BJ (cell line): ENCODE measurements around the gene PDGFC. TPM values are rescaled to one million over a fixed set of nuclear protein-coding genes. Genes with fewer than 3 reads are reported as not detected.

Source experiments
- CTCF ChIA-PET: fragments of 350-600 bp; formaldehyde crosslinking; extraction: SDS; loops from one replicate; lab custom pipeline; 2021; ENCODE audit warnings: antibody characterized with exemption, inconsistent platforms; lab: Yijun Ruan, JAX
- POLR2A ChIA-PET: fragments of 300-600 bp; sonication (Branson Sonifier 250); formaldehyde crosslinking; extraction: SDS; loops from one replicate; lab custom pipeline; 2021; ENCODE audit warnings: antibody characterized with exemption; lab: Charles Lee
- DNase-seq: peaks from one replicate; pipeline ENCODE4 v3.0.0-alpha.2; 2011; ENCODE audit warnings: low read depth
- H3K27me3 ChIP-seq: 2 replicates; pipeline ENCODE4 v1.6.0; 2011; ENCODE audit warnings: low read length; ENCODE audit not compliant: control insufficient read depth, insufficient read depth
- H3K36me3 ChIP-seq: 2 replicates; pipeline ENCODE4 v1.5.1; 2011; ENCODE audit warnings: low read length; ENCODE audit not compliant: control insufficient read depth, insufficient read depth
- H3K4me3 ChIP-seq: 2 replicates; pipeline ENCODE4 v1.5.1; 2011; ENCODE audit warnings: low read depth, mild to moderate bottlenecking, control low read depth, low read length
- polyA plus RNA-seq: library from polyadenylated mRNA; depleted of rRNA; stranded (reverse); fragments of >200 nt; gene quantifications from 2 replicates; pipeline ENCODE4 v1.2.3, GENCODE V29; 2011
- TF ChIP-seq, protein P1 (sequence below): IDR thresholded peaks from 2 replicates; pipeline ENCODE4 v1.5.1; 2011; ENCODE audit warnings: low read depth, mild to moderate bottlenecking, control low read depth, inconsistent platforms, low read length, moderate library complexity; ENCODE audit not compliant: insufficient read depth

Gene PDGFC
- polyA plus RNA-seq, 1 experiment: 22.4 TPM

DNA sequence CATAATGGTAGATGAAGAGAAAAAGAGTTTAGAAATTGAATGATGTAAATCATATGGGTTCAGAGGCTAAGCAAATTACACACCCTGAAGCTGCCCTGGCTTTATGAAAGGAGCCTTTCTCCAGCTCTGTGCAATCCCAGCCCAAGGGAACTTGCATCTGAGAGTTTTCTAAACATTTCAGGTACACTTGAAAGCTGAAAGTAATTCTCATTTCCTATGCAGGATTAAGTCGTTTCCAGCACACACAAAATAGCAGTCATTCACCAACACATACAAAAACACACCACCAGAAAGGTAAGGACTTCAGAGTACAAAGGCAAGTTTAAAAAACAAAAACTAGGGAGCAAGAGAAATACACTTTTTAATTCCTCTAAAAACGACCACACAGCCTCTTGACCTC is 1.7 kb downstream of the PDGFC start:
- POLR2A ChIA-PET: no interaction called here
- peak overlapping the region; percentile 75 for H3K4me3 ChIP-seq
- CTCF ChIA-PET: interaction anchor here (0.6 to 5.1 kb wide), 14 partner anchors 10 to 494 kb away, joined by 3 to 47 read pairs (median 4); no protein-coding TSS in a partner anchor
- TF ChIP-seq, protein P1, sequence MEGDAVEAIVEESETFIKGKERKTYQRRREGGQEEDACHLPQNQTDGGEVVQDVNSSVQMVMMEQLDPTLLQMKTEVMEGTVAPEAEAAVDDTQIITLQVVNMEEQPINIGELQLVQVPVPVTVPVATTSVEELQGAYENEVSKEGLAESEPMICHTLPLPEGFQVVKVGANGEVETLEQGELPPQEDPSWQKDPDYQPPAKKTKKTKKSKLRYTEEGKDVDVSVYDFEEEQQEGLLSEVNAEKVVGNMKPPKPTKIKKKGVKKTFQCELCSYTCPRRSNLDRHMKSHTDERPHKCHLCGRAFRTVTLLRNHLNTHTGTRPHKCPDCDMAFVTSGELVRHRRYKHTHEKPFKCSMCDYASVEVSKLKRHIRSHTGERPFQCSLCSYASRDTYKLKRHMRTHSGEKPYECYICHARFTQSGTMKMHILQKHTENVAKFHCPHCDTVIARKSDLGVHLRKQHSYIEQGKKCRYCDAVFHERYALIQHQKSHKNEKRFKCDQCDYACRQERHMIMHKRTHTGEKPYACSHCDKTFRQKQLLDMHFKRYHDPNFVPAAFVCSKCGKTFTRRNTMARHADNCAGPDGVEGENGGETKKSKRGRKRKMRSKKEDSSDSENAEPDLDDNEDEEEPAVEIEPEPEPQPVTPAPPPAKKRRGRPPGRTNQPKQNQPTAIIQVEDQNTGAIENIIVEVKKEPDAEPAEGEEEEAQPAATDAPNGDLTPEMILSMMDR: no peak
- no peaks in the 10 kb centered on the region for H3K36me3 ChIP-seq
- H3K27me3 ChIP-seq: no peaks in the 10 kb centered on the region
- no peak for DNase-seq

DNA sequence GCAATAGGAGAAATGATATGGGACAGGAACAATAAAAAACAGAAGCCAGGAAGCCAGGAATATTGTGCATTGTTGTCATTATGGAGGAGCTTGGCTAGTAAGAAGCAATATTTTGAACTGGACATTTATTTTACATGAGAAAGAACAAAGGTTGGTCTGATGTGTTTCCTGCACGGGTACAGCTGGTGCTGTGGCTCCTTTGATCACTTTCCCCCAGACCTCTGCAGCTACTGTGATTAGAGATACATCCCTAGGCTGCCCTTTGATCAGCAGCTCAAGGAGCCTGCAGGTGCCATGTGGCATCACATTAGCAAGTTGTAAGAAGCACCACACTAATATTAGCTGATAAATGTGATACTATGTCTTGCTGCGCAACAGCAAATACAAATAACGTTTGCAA is 2.5 kb downstream of the PDGFC start:
- H3K36me3 ChIP-seq: no peaks in the 10 kb centered on the region
- ChIA-PET POLR2A (interaction anchor here (0.7 kb wide), 1 partner anchor 35 kb away, joined by 4 read pairs; no protein-coding TSS in a partner anchor), CTCF (interaction anchor here (0.5 to 5.1 kb wide), 19 partner anchors 10 to 675 kb away, joined by 3 to 47 read pairs (median 5); no protein-coding TSS in a partner anchor)
- no peak for DNase-seq
- H3K27me3 ChIP-seq: no peaks in the 10 kb centered on the region
- TF ChIP-seq, protein P1: no peak
- peak overlapping the region; percentile 75 for H3K4me3 ChIP-seq

DNA sequence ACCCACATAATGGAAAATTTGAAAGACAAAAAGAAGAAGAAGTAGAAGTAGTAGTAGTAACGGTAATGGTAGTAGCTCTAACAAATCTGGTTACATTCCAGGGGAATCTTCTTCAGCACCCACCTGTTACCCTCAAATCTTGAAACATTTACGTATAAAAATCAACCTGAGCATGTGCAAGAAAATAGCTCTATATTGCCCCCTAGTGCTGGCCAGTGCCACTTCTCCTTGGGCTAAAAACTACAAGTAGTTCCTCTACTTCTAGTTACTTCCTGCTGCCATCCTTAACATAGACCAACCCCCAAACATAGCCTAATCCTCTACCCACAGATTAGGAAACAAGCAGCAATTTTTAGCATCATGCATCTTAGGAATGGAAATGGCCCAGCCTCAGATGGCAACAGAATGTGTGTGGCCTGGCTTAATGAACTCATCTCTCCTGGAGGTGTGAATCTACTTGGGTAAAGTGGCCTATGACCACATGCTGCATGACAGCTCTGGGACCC is 3.1 kb downstream of the PDGFC start:
- Histone ChIP-seq H3K36me3 (no peaks in the 10 kb centered on the region), H3K4me3 (peak overlapping the region; percentile 75), H3K27me3 (no peaks in the 10 kb centered on the region)
- CTCF ChIA-PET: interaction anchor here (0.7 to 5.1 kb wide), 26 partner anchors 9 to 493 kb away, joined by 3 to 47 read pairs (median 4); no protein-coding TSS in a partner anchor
- POLR2A ChIA-PET: interaction anchor here (0.6 kb wide), 1 partner anchor 1010 kb away, joined by 15 read pairs; no protein-coding TSS in a partner anchor
- no peak for DNase-seq
- TF ChIP-seq, protein P1: peak; percentile 81

DNA sequence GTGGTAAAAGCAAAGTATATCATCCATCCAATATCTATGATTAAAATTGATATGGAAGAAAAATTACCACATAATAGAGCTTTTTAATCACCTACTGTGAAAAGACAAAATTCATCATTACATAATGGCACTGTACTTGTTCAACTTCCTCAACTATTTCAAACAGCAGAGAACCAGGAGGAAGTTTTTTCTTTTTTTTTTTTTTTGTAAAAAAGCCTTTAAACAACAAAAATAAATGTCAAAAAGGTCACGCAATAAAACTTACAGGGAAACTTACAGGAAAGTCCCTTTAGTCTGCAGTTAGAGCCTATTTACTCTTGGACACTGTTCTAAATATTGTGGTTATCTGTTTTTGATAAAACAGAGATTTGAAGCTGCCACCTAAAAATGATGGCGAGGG is 4.8 kb downstream of the PDGFC start:
- TF ChIP-seq, protein P1: no peak
- no peak for DNase-seq
- Histone ChIP-seq H3K4me3 (no peak overlapping the region), H3K36me3 (no peaks in the 10 kb centered on the region), H3K27me3 (no peaks in the 10 kb centered on the region)
- CTCF ChIA-PET: no interaction called here
- POLR2A ChIA-PET: no interaction called here

DNA sequence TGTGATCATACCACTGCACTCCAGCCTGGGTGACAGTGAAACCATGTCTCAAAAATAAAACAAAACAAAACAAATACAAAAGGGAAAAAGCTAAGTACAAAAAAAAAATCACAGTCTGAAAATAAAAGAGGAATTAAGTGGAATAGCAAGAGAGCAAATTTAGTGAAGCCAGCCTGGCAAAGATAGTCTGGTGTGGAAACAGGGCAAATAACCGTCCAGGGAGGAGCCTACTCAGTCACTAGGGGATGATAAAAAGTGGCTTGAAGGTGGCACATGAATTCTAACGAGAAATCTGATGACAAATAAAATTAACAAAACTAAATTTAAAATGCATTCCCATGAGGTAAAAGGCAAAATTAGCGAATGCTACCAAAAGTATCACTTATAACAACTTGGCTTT is 8.2 kb downstream of the PDGFC start:
- TF ChIP-seq, protein P1: no peak
- ChIA-PET POLR2A (interaction anchor here (0.6 kb wide), 1 partner anchor 601 kb away, joined by 17 read pairs; no protein-coding TSS in a partner anchor), CTCF (interaction anchor here (1.9 kb wide), 2 partner anchors 277 to 488 kb away, joined by 4 to 8 read pairs; no protein-coding TSS in a partner anchor)
- no peaks in the 10 kb centered on the region for H3K27me3 ChIP-seq
- H3K4me3 ChIP-seq: no peak overlapping the region
- no peak for DNase-seq
- no peaks in the 10 kb centered on the region for H3K36me3 ChIP-seq
